ENCODE data around the gene NELFA.

DNA sequence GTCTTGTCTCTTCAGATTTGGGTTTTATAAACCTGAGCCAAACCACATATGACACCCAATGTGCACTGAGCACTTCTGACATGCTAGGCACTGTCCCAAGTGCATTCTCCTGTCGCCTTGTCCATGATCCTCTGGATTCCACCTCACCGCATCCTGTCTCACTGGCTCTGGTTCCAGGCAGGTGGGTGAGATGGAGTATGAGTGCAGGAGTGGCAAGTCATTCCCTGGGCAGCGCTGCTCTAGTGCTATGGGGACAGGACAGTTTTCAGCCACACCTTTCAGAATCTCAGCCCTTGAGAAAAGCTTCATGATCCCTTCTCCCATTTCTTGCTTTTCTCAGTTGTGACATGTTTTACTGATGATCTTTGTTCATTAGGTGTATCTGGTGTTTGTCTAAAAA is 71.2 kb downstream of the NELFA start:
- TF ChIP-seq, protein P1, sequence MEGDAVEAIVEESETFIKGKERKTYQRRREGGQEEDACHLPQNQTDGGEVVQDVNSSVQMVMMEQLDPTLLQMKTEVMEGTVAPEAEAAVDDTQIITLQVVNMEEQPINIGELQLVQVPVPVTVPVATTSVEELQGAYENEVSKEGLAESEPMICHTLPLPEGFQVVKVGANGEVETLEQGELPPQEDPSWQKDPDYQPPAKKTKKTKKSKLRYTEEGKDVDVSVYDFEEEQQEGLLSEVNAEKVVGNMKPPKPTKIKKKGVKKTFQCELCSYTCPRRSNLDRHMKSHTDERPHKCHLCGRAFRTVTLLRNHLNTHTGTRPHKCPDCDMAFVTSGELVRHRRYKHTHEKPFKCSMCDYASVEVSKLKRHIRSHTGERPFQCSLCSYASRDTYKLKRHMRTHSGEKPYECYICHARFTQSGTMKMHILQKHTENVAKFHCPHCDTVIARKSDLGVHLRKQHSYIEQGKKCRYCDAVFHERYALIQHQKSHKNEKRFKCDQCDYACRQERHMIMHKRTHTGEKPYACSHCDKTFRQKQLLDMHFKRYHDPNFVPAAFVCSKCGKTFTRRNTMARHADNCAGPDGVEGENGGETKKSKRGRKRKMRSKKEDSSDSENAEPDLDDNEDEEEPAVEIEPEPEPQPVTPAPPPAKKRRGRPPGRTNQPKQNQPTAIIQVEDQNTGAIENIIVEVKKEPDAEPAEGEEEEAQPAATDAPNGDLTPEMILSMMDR (IDR thresholded peaks at IDR 0.05): no peak
- no peak for TF ChIP-seq POLR2A (IDR thresholded peaks at IDR 0.05)

Data from right lobe of liver (tissue), 4 donors.